Lung (tissue), 12 donors: Measurements from ENCODE around the gene SLC16A12. TPM values are rescaled to one million over a fixed set of nuclear protein-coding genes. Genes with fewer than 3 reads are reported as not detected.
A peak's percentile ranks its signal among the peaks of the same experiment; 100 is the strongest.
"Not testable (repeated sequence)": the region's sequence is repeated elsewhere in the genome, so short reads cannot be mapped to it uniquely, and the experiment has no call there.

Experiments
- ATAC-seq: fragments of 200-7000 bp; cut with Tn5 transposase; one replicate; pipeline ENCODE4 v1.9.1; 2020; ENCODE audit warnings: moderate number of reproducible peaks; ENCODE audit not compliant: insufficient read depth, low FRiP score
- DNase-seq, 3 donors: peaks; one replicate each; pipeline ENCODE4 v3.0.0-alpha.2; 2013 to 2017
- H3K27ac ChIP-seq, 2 donors: one replicate each; pipeline ENCODE4 v1.5.1; 2013; ENCODE audit warnings: mild to moderate bottlenecking in 2 of 2, moderate library complexity in 2 of 2, control low read depth in 1 of 2, inconsistent platforms in 1 of 2, low read depth in 1 of 2, low read length in 1 of 2
- H3K27me3 ChIP-seq, 3 donors: one replicate each; pipeline ENCODE4 v1.5.1; 2013; ENCODE audit warnings: low read length in 2 of 3; ENCODE audit not compliant: control insufficient read depth in 3 of 3, insufficient read depth in 3 of 3
- H3K36me3 ChIP-seq, 4 donors: one replicate each; pipeline ENCODE4 v1.5.1; 2013; ENCODE audit warnings: low read length in 4 of 4, mild to moderate bottlenecking in 1 of 4, moderate library complexity in 1 of 4; ENCODE audit not compliant: control insufficient read depth in 4 of 4, insufficient read depth in 4 of 4
- H3K4me1 ChIP-seq, 5 donors: one replicate each; pipeline ENCODE4 v1.5.1; 2013; ENCODE audit warnings: low read length in 5 of 5, mild to moderate bottlenecking in 2 of 5, moderate library complexity in 1 of 5; ENCODE audit not compliant: control insufficient read depth in 5 of 5, insufficient read depth in 5 of 5
- H3K4me3 ChIP-seq: one replicate; pipeline ENCODE4 v1.5.1; 2013; ENCODE audit warnings: mild to moderate bottlenecking, control low read depth, moderate library complexity
- H3K9ac ChIP-seq, 2 donors: one replicate each; pipeline ENCODE4 v1.5.1; 2013; ENCODE audit warnings: low read length in 2 of 2, control low read depth in 1 of 2; ENCODE audit not compliant: insufficient read depth in 1 of 2
- H3K9me3 ChIP-seq, 4 donors: one replicate each; pipeline ENCODE4 v1.5.1; 2013; ENCODE audit warnings: low read length in 3 of 4, mild to moderate bottlenecking in 1 of 4, moderate library complexity in 1 of 4; ENCODE audit not compliant: control insufficient read depth in 4 of 4, insufficient read depth in 3 of 4
- CTCF ChIP-seq: IDR thresholded peaks from 2 replicates; pipeline ENCODE4 v1.5.1; 2012; ENCODE audit warnings: mild to moderate bottlenecking; ENCODE audit errors: control extremely low read depth, extremely low read depth
- WGBS, 2 donors: extraction: QIAGEN DNeasy Blood & Tissue Kit; methylation state at CpG; one replicate each; pipeline ENCODE4 v1.1.7; 2013; 5-methylcytosine and 5-hydroxymethylcytosine counted together
- polyA plus RNA-seq, 2 donors: library from polyadenylated mRNA; stranded (reverse); fragments of 200-250 nt; gene quantifications; one replicate each; pipeline ENCODE4 v1.2.1, GENCODE V29; 2013
- total RNA-seq, 2 donors: library from RNA; depleted of rRNA in 1 of 2; stranded (reverse); fragments of >200 nt in 1 of 2; gene quantifications; one replicate each; pipeline ENCODE4 v1.2.1, GENCODE V29; 2014 to 2021
- donor health status: control.
- donor health status: control.
- donor health status: Bipolar disorder and iron deficiency.
- donor health status: healthy.
- donor health status: DM: yes; HTN: yes; CAD: no.

Gene SLC16A12
- total and polyA plus RNA-seq, 4 donors = 0.45 to 4.6 (median 1.3) TPM

- no peak for ATAC-seq
- DNase-seq = no peak
Measured at GRCh38 chr10:89450901-89451300, 84.5 kb downstream of the SLC16A12 start.

GRCh38 chr10:89444819-89445218 lies 90.6 kb downstream of the SLC16A12 start:
- not testable (repeated sequence) for H3K9ac ChIP-seq, H3K27me3 ChIP-seq, ATAC-seq, H3K9me3 ChIP-seq, H3K4me1 ChIP-seq, H3K4me3 ChIP-seq, DNase-seq, H3K27ac ChIP-seq, H3K36me3 ChIP-seq
- WGBS, 2 donors = 96 to 98% methylated on average over 7 of the region's 7 CpGs

More at GRCh38 chr10:89450901-89451300, 84.5 kb downstream of the SLC16A12 start:
- TF ChIP-seq CTCF = no peak
- H3K4me3 ChIP-seq = no peak overlapping the region
- WGBS, 2 donors = 76 to 91% methylated on average over 2 of the region's 2 CpGs
- H3K36me3 ChIP-seq = no peaks in the 10 kb centered on the region
- no peaks in the 10 kb centered on the region for H3K27me3 ChIP-seq
- H3K27ac ChIP-seq = no peak overlapping the region
- no peak overlapping the region for H3K9ac ChIP-seq
- H3K9me3 ChIP-seq = no peaks in the 10 kb centered on the region
- peaks cover 0 to 3% (median 0%) of the 10 kb centered on the region in 5 donors for H3K4me1 ChIP-seq

GRCh38 chr10:89442289-89442688 lies 93.1 kb downstream of the SLC16A12 start:
- Histone ChIP-seq H3K4me3 (no peak overlapping the region), H3K36me3 (no peaks in the 10 kb centered on the region), H3K9ac (no peak overlapping the region), H3K9me3 (peaks cover 0 to 4% (median 0%) of the 10 kb centered on the region in 4 donors), H3K27ac (no peak overlapping the region), H3K27me3 (no peaks in the 10 kb centered on the region), H3K4me1 (peaks cover 0 to 4% (median 3%) of the 10 kb centered on the region in 5 donors)
- WGBS, 2 donors = 83 to 88% methylated on average over 1 of the region's 1 CpG
- TF ChIP-seq CTCF = no peak
- DNase-seq = no peak
- no peak for ATAC-seq

- H3K27me3 ChIP-seq = no peaks in the 10 kb centered on the region
- ATAC-seq = no peak
- H3K9me3 ChIP-seq = peaks cover 0 to 4% (median 0%) of the 10 kb centered on the region in 4 donors
- H3K36me3 ChIP-seq = no peaks in the 10 kb centered on the region
- no peak for TF ChIP-seq CTCF
- peaks cover 0 to 4% (median 3%) of the 10 kb centered on the region in 5 donors for H3K4me1 ChIP-seq
- H3K9ac ChIP-seq = no peak overlapping the region
- peak overlapping the region in 1 of 2 donors; percentile 22 for H3K27ac ChIP-seq
- 56 to 76% methylated on average over 4 of the region's 4 CpGs for WGBS, 2 donors
- DNase-seq = no peak
- H3K4me3 ChIP-seq = no peak overlapping the region
Measured at GRCh38 chr10:89440226-89441009, 95.0 kb downstream of the SLC16A12 start.
